Neural cell (in vitro differentiated cells): ENCODE results near the gene L3MBTL4.

ENCODE experiments used
- CTCF ChIP-seq: fragments of 450-650 bp; IDR thresholded peaks from 2 replicates; pipeline ENCODE4 v1.5.1; 2014; ENCODE audit warnings: antibody characterized with exemption, mild to moderate bottlenecking, moderate library complexity; ENCODE audit not compliant: poor library complexity, severe bottlenecking
- EP300 ChIP-seq: fragments of 450-650 bp; conservative IDR thresholded peaks from 2 replicates; pipeline ENCODE4 v1.6.1; 2014; ENCODE audit warnings: antibody characterized with exemption, mild to moderate bottlenecking, moderate library complexity; ENCODE audit not compliant: poor library complexity, severe bottlenecking
- POLR2AphosphoS5 ChIP-seq: IDR thresholded peaks from 2 replicates; pipeline ENCODE4 v1.6.1; 2012

GRCh38 chr18:6079406-6079805 lies 335.3 kb downstream of the L3MBTL4 start:
- TF ChIP-seq CTCF, result no peak
- TF ChIP-seq POLR2AphosphoS5, result no peak
- no peak for TF ChIP-seq EP300
